ENCODE results near the gene SWI5.
"Not testable (repeated sequence)": the region's sequence is repeated elsewhere in the genome, so short reads cannot be mapped to it uniquely, and the experiment has no call there.

The SWI5 gene

GRCh38 chr9:128279088-128280073, 3.3 kb downstream of the SWI5 start:
- DNase-seq: not testable (repeated sequence)

- no peak for DNase-seq
Measured at GRCh38 chr9:128280084-128280622, 4.1 kb downstream of the SWI5 start.

- no peak for DNase-seq
Measured at GRCh38 chr9:128282500-128282899, 6.4 kb downstream of the SWI5 start.

- DNase-seq: no peak
Measured at GRCh38 chr9:128285033-128285784, 9.1 kb downstream of the SWI5 start.

GRCh38 chr9:128286440-128286839, 10.4 kb downstream of the SWI5 start:
- no peak for DNase-seq

- DNase-seq: no peak
Measured at GRCh38 chr9:128288273-128289004, 12.4 kb downstream of the SWI5 start.

- DNase-seq: no peak
Measured at GRCh38 chr9:128292009-128292408, 15.9 kb downstream of the SWI5 start.

- no peak for DNase-seq
Measured at GRCh38 chr9:128293091-128293490, 17.0 kb downstream of the SWI5 start.

- DNase-seq: no peak
Measured at GRCh38 chr9:128294142-128294541, 18.1 kb downstream of the SWI5 start.

GRCh38 chr9:128296340-128297220, 20.5 kb downstream of the SWI5 start:
- no peak for DNase-seq

GRCh38 chr9:128297221-128297773, 21.2 kb downstream of the SWI5 start:
- no peak for DNase-seq

GRCh38 chr9:128298535-128299482, 22.7 kb downstream of the SWI5 start:
- no peak for DNase-seq

- no peak for DNase-seq
Measured at GRCh38 chr9:128304136-128304970, 28.3 kb downstream of the SWI5 start.

GRCh38 chr9:128304971-128305288, 28.9 kb downstream of the SWI5 start:
- DNase-seq: no peak

GRCh38 chr9:128309551-128309950, 33.5 kb downstream of the SWI5 start:
- no peak for DNase-seq

GRCh38 chr9:128310461-128310860, 34.4 kb downstream of the SWI5 start:
- no peak for DNase-seq

GRCh38 chr9:128314697-128315096, 38.6 kb downstream of the SWI5 start:
- DNase-seq: no peak

GRCh38 chr9:128316421-128316820, 40.3 kb downstream of the SWI5 start:
- no peak for DNase-seq

- DNase-seq: no peak
Measured at GRCh38 chr9:128317629-128318028, 41.6 kb downstream of the SWI5 start.

GRCh38 chr9:128321343-128321742, 45.3 kb downstream of the SWI5 start:
- no peak for DNase-seq

All from stimulated activated CD8-positive, alpha-beta memory T cell treated with anti-CD3 and anti-CD28 coated beads, Interleukin-4, amount 100 ng/mL, for 48 hours (primary cell).